Measurements from ENCODE around the gene KLRG1. TPM values are rescaled to one million over a fixed set of nuclear protein-coding genes. Genes with fewer than 3 reads are reported as not detected.

Gene KLRG1
- total and polyA plus RNA-seq, 2 of the 8 experiments (the other 6 are each of a cell fraction or from before 2014, with no cell fraction given) = 7.9 to 12.8 TPM

DNA sequence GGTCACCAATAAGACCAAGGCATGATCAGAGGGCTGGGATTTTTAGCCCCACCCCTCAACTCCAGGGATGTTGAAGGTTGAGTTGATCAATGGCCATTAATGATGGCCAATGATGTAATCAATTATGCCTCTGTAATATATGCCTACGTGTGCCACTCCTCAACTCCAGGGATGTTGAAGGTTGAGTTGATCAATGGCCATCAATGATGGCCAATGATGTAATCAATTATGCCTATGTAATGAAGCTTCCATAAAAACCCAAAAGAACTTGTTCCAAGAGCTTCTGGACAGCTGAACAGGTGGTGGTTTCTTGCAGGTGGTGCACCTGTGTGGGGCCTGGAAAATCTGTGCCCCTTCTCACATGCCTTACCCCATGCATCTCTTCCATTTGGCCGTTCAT, 33.2 kb downstream of the KLRG1 start:
- TF ChIP-seq NRF1 (IDR thresholded peaks at IDR 0.05; ENCODE audit: low read depth, low read length) = no peak
- no peak for TF ChIP-seq SIX5 (IDR thresholded peaks at IDR 0.05; ENCODE audit: low read depth, low read length)
- no peak for TF ChIP-seq SP4 (IDR thresholded peaks at IDR 0.05; ENCODE audit: low read length)
- TF ChIP-seq, protein P1, sequence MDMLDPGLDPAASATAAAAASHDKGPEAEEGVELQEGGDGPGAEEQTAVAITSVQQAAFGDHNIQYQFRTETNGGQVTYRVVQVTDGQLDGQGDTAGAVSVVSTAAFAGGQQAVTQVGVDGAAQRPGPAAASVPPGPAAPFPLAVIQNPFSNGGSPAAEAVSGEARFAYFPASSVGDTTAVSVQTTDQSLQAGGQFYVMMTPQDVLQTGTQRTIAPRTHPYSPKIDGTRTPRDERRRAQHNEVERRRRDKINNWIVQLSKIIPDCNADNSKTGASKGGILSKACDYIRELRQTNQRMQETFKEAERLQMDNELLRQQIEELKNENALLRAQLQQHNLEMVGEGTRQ (IDR thresholded peaks at IDR 0.05; ENCODE audit: low read length) = no peak
- no peak for TF ChIP-seq CBX8 (IDR thresholded peaks at IDR 0.05; ENCODE audit: borderline replicate concordance, low read depth, low read length)
- no peak for TF ChIP-seq CTBP2 (IDR thresholded peaks at IDR 0.05; ENCODE audit: borderline replicate concordance, insufficient read depth, insufficient read length, low read length)
- no peak for TF ChIP-seq ASH2L (IDR thresholded peaks at IDR 0.05; ENCODE audit: low read length)
- no peak for TF ChIP-seq HDAC6 (IDR thresholded peaks at IDR 0.05; ENCODE audit: low read depth, low read length)
- no peak for TF ChIP-seq CHD2 (IDR thresholded peaks at IDR 0.05; ENCODE audit: low read length)
- no peak for TF ChIP-seq RBBP5 (IDR thresholded peaks at IDR 0.05; ENCODE audit: borderline replicate concordance, low read depth, low read length)
- TF ChIP-seq HDAC2 (IDR thresholded peaks at IDR 0.05; ENCODE audit: borderline replicate concordance in 1 of 2, low read depth in 2 of 2, low read length in 2 of 2) = no peak
- no peak overlapping the region for H2AFZ ChIP-seq (ENCODE audit: low read length)
- H3K4ac ChIP-seq (replicated peaks; ENCODE audit: insufficient read length, low read depth, low read length) = no peak overlapping the region
- no peak overlapping the region for H3K27ac ChIP-seq (ENCODE audit: low read depth, low read length)
- H2BK120ac ChIP-seq (replicated peaks; ENCODE audit: low read depth, low read length) = no peak overlapping the region
- ChIA-PET CTCF (ENCODE audit: partially characterized antibody) (interaction anchor here (0.9 to 2.0 kb wide), 4 partner anchors 8 to 27 kb away, joined by 3 to 8 read pairs (median 6); no protein-coding TSS in a partner anchor), POLR2A (ENCODE audit: partially characterized antibody) (no interaction called here)
- H3K4me2 ChIP-seq (ENCODE audit: insufficient read depth in 1 of 2, low read depth in 2 of 2, low read length in 2 of 2) = no peak overlapping the region
- H2BK12ac ChIP-seq (ENCODE audit: low read depth, low read length) = no peak overlapping the region
- no peak for FAIRE-seq
- H2BK20ac ChIP-seq (ENCODE audit: low read length) = no peak overlapping the region
- no peak overlapping the region for H3K23ac ChIP-seq (ENCODE audit: insufficient read length)
- no peaks in the 10 kb centered on the region for H3K79me1 ChIP-seq (ENCODE audit: low read depth, low read length)
- H3K9me3 ChIP-seq (ENCODE audit: insufficient read depth in 2 of 2, low read depth in 1 of 2, low read length in 1 of 2) = no peaks in the 10 kb centered on the region
- no peak overlapping the region for H2BK15ac ChIP-seq (ENCODE audit: low read length)
- no peak overlapping the region for H4K8ac ChIP-seq (ENCODE audit: extremely low read depth, insufficient read depth, low read length)
- no peak overlapping the region for H3K56ac ChIP-seq (replicated peaks; ENCODE audit: insufficient read length, low read depth, low read length)
- H2AK5ac ChIP-seq (ENCODE audit: low read depth, low read length) = no peak overlapping the region
- no peak for DNase-seq (ENCODE audit: low read depth in 1 of 2, low spot score in 2 of 2)
- no peak overlapping the region for H3K14ac ChIP-seq (ENCODE audit: insufficient read length)
- no peak overlapping the region for H2BK5ac ChIP-seq (ENCODE audit: low read depth, low read length)
- no peak overlapping the region for H4K91ac ChIP-seq (replicated peaks; ENCODE audit: insufficient read length, low read length)
- no peaks in the 10 kb centered on the region for H3K79me2 ChIP-seq (ENCODE audit: control insufficient read depth in 1 of 2, insufficient read depth in 2 of 2, low read length in 2 of 2)
- no peaks in the 10 kb centered on the region for H3K4me1 ChIP-seq (replicated peaks in 1 of 4; ENCODE audit: control insufficient read depth in 3 of 4, insufficient read depth in 4 of 4, low read length in 3 of 4)
- no peaks in the 10 kb centered on the region for H3K36me3 ChIP-seq (ENCODE audit: control insufficient read depth in 2 of 4, insufficient read depth in 4 of 4, low read length in 3 of 4)
- no peaks in the 10 kb centered on the region for H4K20me1 ChIP-seq (replicated peaks in 1 of 2; ENCODE audit: control insufficient read depth in 1 of 2, insufficient read depth in 2 of 2, low read length in 2 of 2)
- no peaks in the 10 kb centered on the region for H3K23me2 ChIP-seq (ENCODE audit: low read depth, low read length)
- H3K27me3 ChIP-seq (replicated peaks in 1 of 4; ENCODE audit: control insufficient read depth in 3 of 4, extremely low read depth in 1 of 4, insufficient read depth in 3 of 4, low read length in 3 of 4) = no peaks in the 10 kb centered on the region
- H4K5ac ChIP-seq (ENCODE audit: insufficient read length, low read depth, low read length) = no peak overlapping the region
- 85% methylated on average over 2 of the region's 2 CpGs; no CpG with 5 or more reads in 1 of the 2 experiments for WGBS, 2 experiments (ENCODE audit: extremely low coverage in 1 of 2, insufficient coverage in 1 of 2, insufficient read length in 1 of 2, insufficient replicate concordance in 2 of 2, low coverage in 1 of 2, low lambda C conversion rate in 2 of 2, missing lambda C conversion rate in 1 of 2)
- H3K18ac ChIP-seq (ENCODE audit: extremely low read depth, low read length) = no peak overlapping the region
- H3K9ac ChIP-seq (replicated peaks in 1 of 4; ENCODE audit: extremely low read depth in 1 of 4, low read depth in 3 of 4, low read length in 3 of 4) = no peak overlapping the region
- no peak overlapping the region for H3K4me3 ChIP-seq (ENCODE audit: extremely low read depth in 1 of 4, insufficient read depth in 2 of 4, low read depth in 3 of 4, low read length in 4 of 4)

Data from H1 (cell line).